NK-92 treated with Interleukin-12 subunit alpha and Interleukin-12 subunit beta, amount 100 ng/mL, for 24 hours (cell line): Measurements from ENCODE around the gene CYCS.
"Not testable (repeated sequence)": the region's sequence is repeated elsewhere in the genome, so short reads cannot be mapped to it uniquely, and the experiment has no call there.

ENCODE experiments used
- DNase-seq: peaks from one replicate; lab custom pipeline; 2025; lab: John Stamatoyannopoulos, UW

The CYCS gene

DNA sequence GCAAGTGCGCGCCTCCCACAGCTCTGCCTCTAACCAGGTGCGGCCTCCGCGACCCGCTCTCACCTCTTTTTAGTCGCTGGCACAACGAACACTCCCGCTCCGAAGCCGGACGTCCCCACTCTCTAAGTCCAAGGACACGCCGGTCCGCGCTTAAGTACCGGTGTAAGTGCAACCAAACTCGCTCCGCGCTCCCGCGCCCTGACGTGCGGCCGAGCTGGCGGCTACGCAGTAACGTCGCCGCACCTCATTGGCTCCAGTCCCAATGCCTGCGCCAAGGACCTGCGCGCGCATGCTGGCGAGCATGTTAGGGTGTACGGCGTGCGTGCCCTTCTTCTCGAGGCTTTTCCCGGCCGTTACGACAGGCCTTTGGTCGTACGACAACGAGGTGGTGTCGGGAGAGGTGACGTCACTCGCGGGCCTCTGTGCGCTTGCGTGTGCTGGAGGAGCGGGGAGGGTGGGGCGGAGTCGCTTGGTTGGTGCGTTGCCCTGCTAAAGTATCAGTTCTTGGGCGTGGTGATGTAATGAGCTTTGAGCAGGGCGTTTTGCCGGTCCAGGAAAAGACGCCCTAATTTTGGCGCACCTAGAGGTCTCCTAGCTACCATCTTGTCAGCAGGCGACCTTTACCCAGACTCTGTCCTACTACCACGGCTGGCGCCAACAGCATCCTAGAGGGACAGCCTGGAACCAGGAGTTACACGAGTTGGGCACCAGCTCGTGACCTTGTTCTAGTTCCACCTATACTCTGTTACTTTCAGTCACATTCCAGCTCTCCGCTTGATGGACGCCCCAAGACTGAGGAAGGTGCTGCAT, at the start of gene CYCS:
Gene CYCS, minus strand, starts transcription at position 124 of the 810 bp plus-strand sequence. CDS start 1,141 bp downstream, outside the sequence.
- DNase-seq = peak; percentile 98

DNA sequence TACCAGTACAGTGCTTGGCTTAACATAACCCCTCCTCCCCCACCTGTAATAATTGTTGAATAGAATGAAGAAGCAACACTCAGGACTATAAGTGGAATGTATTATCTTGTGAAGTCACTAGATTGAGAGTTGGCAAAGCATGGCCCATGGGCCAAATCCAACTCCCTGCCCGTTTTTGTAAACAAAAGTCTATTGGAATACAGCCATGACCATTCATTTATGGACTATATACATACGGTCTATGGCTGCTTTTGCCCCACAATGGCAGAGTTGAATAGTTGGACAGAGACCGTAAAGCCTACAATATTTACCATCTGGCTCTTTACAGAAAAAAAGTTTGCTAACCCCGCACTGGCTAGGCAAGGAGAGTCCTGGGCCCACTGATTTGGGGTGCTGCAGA, 48.1 kb upstream of the CYCS start:
- no peak for DNase-seq

DNA sequence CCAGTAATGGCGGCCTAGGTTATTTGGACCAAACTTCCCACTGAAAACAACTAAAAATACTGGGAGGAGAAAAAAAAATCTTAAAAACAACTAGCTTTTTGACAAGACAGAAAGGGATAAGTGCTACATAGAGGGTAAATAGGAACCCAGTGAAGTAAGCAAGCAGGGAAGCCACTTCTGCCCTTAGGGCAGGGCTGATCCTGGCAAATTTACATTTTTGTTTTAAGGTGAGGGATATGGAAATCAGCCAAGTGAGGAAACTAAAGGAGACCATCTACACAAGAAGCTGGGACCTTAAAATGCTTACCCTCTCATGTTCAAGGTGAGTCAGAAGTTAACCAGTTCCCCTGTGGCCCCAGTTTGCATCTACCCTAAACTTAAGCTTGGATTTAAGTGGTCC, 46.5 kb upstream of the CYCS start:
- DNase-seq = no peak

DNA sequence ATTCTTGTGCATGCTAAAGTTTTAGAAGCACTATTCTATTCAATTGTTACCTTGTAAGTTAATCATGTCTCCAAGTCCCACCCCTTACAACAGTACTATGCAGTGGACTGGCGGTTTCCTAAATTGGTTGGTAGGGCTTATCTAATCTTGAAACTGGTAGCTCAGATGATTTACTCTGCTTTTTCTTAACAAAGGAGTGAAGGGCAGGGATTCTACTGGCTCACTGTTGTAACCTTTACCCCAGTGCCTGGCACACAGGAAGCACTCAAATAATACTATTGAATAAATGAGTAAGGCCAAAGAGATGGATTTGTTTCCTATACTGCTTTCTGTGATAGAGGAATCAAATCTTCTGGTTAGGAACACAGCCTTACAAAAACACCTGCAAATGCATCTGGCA, 46.0 kb upstream of the CYCS start:
- DNase-seq = no peak

DNA sequence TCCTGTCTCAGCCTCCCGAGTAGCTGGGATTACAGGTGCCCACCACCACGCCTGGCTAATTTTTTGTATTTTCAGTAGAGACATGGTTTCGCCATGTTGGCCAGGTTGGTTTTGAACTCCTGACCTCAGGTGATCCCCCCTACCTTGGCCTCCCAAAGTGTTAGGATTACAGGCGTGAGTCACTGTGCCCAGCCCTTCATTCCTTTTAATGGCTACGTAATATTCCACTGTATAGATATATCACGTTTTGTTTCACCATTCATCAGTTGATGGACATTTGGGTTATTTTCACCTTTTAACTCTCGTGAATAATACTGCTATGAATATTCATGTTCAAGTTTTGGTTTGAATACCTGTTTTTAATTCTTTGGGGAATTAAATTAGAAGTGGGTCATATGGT, 44.6 kb upstream of the CYCS start:
- no peak for DNase-seq

DNA sequence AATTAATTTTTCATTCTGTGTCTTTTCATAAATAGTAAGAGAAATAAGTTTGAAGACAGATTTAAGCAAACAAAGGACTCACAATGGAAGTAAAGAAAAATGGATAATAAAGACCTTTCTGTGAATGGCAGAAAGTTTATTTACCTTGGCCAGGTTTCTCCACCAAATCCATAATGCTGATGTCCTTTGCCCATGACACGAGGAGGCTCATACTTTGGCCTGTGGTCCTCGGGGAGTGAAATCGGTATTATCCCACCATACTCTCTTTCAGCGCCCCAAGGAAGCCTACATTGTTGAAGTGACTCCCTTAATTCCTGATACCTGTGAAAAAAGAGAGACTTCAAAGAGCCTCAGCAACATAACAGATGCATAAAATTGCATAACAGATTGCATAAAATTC, 43.1 kb upstream of the CYCS start:
- no peak for DNase-seq

DNA sequence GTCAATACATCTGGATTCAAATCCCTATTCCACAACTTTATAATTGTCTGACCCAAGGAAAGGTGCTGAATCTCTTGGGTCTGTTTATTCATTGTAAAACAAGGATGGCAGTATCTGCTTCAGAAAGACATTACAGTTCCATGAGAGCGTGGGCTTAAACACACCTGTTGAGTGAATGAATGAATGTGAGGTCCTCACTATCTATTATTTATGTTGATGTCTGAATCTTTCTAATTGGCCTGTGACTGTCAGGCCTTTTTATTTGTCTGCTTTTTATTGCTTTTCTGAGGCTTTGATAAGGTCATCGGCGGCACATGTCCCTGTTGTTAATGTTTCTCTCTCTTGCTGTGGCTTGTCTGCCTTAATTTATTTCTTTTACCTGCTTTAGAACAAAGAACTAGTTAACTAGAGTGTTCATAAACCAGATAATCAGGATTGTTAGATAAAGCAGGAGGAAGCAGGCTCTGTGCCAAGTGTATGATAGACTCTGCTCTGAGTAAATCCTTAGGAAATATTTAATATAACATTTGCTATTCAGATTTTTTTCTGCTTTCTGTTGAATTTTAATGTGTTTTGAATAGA, 42.3 kb upstream of the CYCS start:
- no peak for DNase-seq

DNA sequence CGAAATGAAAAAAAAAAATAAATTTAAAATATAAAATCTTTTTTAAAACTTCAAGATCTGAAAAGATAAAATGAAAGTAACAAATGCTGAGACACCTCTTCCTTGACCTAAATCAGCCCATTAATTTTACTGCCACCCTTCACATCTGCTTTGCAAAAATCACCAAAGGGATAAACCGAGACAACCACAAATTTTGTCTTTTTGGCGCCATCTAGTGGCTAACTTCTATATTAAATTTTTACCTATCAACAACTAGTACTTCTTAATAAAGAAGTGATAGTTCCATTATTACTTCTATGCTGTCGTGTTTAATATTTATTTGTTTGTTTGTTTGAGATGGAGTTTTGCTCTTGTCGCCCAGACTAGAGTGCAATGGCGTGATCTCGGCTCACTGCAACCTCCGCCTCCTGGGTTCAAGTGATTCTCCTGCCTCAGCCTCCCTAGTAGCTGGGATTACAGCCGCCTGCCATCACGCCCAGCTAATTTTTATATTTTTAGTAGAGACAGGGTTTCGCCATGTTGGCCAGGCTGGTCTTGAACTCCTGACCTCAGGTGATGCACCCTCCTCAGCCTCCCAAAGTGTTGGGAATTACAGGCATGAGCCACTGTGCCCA, 35.0 kb upstream of the CYCS start:
- not testable (repeated sequence) for DNase-seq

DNA sequence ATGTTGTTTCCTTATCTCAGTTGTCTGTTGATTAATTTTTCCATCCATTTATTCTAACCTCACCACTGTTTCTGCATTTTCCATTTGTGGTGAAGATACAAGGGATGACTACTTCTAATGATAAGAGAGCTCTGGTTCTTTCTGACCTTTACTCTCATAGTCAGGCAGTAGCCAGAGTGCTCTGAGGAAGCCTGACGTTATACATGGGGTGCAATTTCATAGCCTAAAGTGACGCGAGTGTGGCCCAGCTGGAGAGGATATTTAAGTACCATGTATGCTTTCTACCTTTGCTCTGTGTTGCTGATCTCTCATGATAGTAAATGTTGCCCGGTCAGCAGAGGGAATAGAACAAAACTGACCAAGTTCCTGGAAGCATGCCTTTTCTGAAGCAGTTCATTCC, 33.9 kb upstream of the CYCS start:
- no peak for DNase-seq

DNA sequence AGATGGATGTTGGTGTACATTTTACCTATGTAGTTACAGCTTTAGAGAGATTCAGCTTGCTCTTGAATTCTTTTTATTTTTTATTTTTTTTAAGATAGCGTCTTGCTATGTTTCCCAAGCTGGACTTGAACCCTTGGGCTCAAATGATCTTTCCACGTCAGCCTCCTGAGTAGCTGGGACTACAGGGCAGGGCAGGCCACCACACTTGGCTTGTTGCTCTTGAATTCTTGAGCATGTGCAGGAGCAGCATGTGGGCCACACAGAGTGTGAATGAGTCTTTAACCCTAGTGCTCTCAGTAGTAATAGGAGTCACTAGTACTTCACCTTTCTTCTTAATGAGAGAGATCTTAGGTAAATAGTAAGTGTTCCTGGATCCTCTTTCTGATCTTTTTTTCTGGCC, 26.7 kb upstream of the CYCS start:
- DNase-seq = no peak

DNA sequence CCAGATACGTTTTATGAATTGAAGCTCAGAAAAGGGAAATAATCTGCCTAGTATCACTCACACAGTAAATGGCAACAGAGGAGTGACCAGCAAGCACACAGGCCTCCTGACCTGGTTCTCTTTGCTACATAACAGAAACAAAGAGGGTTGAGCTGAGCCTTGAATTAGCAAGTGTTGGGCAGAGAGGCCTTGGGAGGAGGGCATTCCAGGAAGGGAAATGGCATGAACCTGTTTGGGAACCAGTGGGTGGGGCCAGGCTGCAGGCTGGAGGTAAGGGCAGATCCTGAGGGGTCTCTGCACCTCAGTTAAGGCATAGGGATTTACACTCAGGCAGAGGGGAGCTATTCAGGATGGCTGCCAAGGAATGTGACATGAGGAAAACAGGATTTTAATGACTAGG, 24.8 kb upstream of the CYCS start:
- DNase-seq = no peak

DNA sequence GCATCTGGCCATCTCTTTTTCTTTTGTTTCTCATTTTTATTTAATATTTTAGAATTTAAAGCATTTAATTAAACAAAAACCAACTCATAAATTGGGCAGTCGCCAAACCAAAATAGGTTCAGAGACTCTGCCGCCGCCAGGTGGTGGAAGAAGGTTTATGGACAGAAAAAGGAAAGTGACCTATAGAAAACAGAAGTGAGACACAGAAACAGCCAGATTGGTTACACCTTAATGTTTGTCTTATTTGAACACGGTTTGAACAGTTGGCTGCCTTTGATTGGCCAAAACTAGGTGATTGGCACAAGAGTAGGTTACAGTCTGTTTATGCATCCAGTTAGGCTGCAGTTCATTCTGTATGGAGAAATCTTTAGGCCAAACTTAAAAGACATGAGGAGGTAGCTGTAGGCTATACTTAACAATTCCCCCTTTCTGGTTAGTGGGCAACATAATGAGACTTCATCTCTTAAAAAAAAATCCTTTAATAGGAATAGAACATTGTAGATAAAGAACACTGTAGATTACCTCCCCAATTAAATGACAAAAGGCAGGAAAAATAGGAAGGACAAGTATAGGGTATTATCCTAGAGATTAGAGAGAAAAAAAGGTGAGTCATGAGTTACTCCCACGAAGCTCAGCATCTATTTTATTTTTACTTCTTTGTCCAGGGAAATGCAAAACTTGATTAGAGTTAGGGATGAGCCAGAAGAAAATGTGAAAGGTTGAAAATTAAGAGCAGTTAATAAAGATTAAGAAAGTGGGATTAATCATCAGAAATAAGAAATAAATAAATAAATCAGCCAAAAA, 23.9 kb upstream of the CYCS start:
- DNase-seq = no peak

DNA sequence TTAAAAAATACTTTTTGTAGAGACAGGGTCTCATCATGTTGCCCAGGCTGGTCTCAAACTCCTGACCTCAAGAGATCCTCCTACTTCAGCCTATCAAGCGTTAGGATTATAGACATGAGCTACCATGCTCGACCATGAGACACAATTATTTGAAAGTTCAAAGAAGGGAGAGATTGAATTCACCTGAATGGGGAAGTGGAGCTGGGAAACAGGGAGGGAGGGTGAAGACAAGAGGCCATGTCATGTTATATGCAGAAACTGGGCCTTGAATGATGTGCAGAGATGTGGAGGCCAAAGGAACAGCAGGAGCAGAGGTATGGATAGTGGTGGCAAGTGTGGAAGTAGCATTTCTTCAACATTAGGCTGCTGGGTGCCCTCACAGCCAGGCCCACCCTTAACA, 18.7 kb upstream of the CYCS start:
- no peak for DNase-seq

DNA sequence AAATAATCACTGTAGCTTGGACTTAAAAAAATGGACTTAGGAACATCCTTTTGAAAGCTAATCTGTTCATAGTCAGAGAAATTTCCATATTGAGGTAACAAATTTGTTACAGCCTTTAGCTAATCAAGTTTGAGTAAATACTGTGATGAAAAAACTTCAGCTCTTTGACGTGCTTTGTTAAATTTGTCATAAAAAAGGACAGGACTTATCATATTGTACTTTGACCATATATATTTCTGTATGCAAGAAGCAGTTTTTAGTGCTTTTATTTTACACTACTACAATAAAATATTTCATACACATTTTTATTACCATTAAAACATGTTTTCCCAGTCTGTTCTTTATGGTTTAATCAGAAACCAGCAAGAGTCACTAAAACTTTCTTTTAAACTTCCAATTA, 14.5 kb upstream of the CYCS start:
- DNase-seq = no peak

DNA sequence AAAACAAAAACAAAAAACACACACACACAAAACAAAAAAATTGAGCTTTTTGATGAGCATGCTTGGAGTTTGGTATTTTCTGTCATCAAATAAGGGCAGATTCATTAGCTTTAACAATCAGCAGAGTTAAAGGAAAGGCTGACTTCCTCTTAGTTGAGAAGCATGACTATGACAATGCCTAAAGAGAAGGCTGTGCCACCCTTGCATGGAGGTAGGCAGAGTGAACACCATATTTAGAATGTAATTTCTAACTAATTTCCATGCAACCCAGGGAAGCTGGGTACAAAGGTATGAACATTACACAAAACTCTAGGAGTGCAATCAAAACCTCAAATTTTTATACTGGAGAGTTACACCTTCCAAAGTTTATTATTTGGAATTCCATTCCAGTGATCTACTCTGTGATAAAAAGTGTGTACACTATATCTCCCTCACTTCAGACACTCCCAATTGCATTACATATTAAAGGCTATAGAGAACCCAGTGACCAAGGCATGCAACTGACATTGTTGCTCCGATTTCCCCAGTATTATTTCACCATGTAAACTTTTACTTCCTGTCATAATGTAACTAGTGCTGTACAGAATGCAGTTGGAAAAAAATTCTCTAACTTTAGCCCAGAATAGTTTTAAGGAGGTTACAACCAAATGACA, 9.4 kb upstream of the CYCS start:
- no peak for DNase-seq

DNA sequence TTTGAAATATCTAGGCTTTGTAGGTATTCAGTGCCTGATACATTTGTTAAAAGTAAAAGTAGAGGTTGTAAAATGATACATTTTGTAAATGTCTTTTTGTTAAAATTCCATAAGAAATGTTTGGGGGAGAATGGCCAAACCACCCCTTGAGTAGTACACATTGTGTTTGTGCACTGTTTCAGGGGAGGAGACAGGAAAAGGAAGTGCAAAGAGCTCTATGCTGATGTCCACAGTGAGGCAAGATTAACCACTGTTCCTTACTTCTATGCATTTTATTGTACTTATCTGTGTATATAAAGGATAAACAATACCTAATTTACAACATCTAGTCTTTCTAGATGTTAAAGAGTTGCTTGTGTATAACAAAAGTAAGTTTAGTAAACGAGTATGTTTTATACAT, 7.4 kb upstream of the CYCS start:
- no peak for DNase-seq

DNA sequence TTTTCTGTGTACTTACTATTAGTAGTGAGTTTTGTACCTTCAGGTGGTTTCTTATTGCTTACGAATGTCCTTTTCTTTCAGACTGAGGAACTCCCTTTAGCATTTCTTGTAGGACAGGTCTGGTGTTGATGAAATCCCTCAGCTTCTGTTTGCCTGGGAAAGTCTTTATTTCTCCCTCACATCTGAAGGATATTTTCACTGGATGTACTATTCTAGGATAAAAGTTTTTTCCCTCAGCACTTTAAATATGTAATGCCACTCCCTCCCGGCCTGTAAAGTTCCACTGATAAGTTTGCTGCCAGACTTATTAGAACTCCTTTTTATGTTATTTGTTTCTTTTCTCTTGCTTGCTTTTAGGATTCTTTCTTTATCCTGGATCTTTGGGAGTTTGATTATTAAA, 1.7 kb upstream of the CYCS start:
- DNase-seq = no peak

DNA sequence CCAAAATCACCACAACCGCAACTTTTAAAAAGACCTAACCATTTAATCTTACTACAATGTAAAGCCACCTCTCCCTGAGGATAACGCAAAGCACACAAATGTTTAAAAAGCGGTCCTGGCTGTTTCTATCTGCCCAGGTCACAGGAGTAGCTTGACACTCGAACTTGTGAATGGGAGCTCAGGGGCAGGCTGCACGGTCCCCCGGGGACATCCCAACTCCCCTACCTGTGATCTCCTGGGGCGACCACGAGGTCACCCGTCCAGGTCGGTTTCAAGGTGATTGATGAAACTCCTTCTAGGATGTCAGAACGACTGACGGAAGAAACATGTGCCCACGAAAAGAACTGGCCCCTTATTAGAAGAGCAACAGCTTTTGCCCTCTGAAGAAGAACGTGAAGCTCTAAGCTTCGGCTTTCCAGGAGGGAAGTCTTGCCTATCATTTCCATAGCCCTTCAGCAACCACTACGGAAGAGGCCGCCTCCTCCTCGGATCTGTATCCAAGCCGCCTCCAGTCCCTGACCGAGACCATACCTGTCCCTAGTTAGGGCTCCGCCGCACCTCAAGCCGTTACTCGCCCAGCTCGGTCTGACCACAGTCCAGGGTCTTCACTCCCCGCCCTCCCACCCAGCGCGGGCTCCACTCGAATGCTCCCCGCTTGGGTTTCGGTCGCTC, 459 bp downstream of the CYCS start:
- peak; percentile 20 for DNase-seq

DNA sequence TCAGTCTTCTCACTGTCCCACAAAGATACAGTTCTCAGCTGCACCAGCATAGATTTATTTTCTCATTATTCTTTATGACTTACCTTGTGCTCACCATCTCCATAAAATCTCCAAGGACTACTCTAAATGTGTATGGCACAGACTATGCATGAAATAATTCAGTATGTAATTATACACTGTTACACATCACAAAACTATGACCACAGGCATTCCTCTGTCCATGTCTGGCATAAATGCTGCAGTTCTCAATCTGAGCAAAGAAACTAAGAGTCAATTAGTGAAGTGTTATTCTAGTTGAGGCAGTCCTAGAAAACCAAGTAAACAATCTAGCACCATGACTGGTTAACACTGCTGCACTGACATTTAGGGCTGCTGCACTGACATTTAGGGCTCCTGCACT, 2.7 kb downstream of the CYCS start:
- DNase-seq = no peak

DNA sequence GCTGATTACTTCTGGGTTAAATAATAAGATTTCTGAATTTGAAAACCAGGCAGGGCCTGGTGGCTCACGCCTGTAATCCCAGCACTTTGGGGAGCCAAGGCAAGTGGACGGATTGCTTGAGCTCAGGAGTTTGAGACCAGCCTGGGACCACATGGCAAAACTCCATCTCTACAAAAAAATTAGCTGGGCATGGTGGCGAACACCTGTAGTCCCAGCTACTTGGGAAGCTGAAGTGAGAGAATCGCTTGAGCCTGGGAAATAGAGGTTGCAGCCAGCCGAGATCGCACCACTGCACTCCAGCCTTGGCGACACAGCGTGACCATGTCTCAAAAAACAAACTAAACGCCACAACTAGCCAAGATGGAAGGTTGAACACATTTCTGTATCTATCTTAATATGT, 3.5 kb downstream of the CYCS start:
- DNase-seq = no peak

DNA sequence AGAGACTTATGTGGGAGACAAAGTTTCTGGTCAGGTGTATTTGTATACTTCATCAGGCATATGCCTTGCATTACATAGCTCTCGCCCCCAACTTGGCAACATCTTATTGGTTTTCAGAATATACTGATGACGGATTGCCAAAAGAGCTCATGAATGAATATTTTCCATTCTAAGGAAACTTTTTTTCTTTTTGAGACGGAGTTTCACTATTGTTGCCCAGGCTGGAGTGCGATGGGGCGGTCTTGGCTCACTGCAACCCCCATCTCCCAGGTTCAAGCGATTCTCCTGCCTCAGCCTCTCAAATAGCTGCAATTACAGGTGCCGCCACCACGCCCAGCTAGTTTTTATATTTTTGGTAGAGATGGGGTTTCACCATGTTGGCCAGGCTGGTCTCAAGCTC, 6.0 kb downstream of the CYCS start:
- DNase-seq = no peak
